Tibial artery (tissue), 4 donors: ENCODE data around the gene CPEB3.

Experiments
- DNase-seq, 2 donors: peaks; one replicate each; pipeline ENCODE4 v3.0.0-alpha.2; 2019
- H3K27ac ChIP-seq, 2 donors: fragments of 200-600 bp; sonication (generic) in 1 of 2; 1 replicate in 1 of 2; 2 replicates in 1 of 2; pipeline ENCODE4 v1.5.1; 2018 to 2019; ENCODE audit warnings: mild to moderate bottlenecking in 1 of 2
- H3K27me3 ChIP-seq, 2 donors: fragments of 200-600 bp; sonication (generic) in 1 of 2; one replicate each; pipeline versions ENCODE4 v1.5.1 to v1.6.0; 2016 to 2019
- H3K36me3 ChIP-seq, 3 donors: fragments of 200-600 bp; sonication (generic) in 2 of 3; one replicate each; pipeline ENCODE4 v1.5.1; 2016 to 2019; ENCODE audit warnings: mild to moderate bottlenecking in 2 of 3
- H3K4me1 ChIP-seq, 4 donors: fragments of 200-600 bp; sonication (generic) in 2 of 4; 1 replicate in 3 of 4; 2 replicates in 1 of 4; pipeline ENCODE4 v1.5.1; 2016 to 2019
- H3K4me3 ChIP-seq, 2 donors: fragments of 200-600 bp; sonication (generic) in 1 of 2; 1 replicate in 1 of 2; 2 replicates in 1 of 2; pipeline ENCODE4 v1.5.1; 2018 to 2019; ENCODE audit warnings: mild to moderate bottlenecking in 2 of 2
- H3K9me3 ChIP-seq, 3 donors: fragments of 200-600 bp; sonication (generic) in 1 of 3; one replicate each; pipeline ENCODE4 v1.5.1; 2016 to 2019
- intact Hi-C: fragments of 100-400 bp; cut with DNase I; formaldehyde crosslinking; loops from one replicate; pipeline ENCODE4 v1.15.0; 2023; ENCODE audit warnings: low total_unique reads
- TF ChIP-seq, protein P1 (sequence below), 2 experiments: fragments of 200-600 bp in 1 of 2; fragments of 450-650 bp in 1 of 2; IDR thresholded peaks; one replicate each; pipeline ENCODE4 v1.5.1; 2017 to 2019; ENCODE audit warnings: antibody characterized with exemption in 2 of 2, mild to moderate bottlenecking in 1 of 2, moderate library complexity in 1 of 2

CPEB3 gene

DNA sequence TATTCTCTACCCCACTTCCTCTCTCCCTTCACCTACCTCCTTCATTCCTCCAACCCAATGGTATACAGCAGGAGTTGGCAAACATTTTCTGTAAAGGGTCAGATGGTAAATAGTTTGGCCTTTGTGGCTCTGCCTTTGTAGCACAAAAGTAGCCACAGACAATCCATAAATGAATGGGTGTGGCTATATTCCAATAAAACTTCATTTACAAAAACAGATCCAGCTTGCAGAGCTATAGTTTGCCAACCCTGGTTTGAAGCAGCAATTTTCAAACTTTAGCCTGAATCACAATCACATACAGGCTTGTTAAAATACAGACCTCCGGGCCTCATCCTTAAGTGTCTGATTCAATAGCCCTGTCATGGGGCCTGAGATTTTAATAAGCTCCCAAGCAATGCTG is 110.5 kb downstream of the CPEB3 start:
- Histone ChIP-seq H3K9me3 (no peaks in the 10 kb centered on the region), H3K27me3 (no peaks in the 10 kb centered on the region), H3K4me1 (peaks cover 0 to 15% (median 3%) of the 10 kb centered on the region in 4 donors), H3K36me3 (peaks cover 0 to 9% (median 0%) of the 10 kb centered on the region in 3 donors), H3K27ac (no peak overlapping the region), H3K4me3 (no peak overlapping the region)
- DNase-seq = no peak
- intact Hi-C loops = no loop called here
- TF ChIP-seq, protein P1, sequence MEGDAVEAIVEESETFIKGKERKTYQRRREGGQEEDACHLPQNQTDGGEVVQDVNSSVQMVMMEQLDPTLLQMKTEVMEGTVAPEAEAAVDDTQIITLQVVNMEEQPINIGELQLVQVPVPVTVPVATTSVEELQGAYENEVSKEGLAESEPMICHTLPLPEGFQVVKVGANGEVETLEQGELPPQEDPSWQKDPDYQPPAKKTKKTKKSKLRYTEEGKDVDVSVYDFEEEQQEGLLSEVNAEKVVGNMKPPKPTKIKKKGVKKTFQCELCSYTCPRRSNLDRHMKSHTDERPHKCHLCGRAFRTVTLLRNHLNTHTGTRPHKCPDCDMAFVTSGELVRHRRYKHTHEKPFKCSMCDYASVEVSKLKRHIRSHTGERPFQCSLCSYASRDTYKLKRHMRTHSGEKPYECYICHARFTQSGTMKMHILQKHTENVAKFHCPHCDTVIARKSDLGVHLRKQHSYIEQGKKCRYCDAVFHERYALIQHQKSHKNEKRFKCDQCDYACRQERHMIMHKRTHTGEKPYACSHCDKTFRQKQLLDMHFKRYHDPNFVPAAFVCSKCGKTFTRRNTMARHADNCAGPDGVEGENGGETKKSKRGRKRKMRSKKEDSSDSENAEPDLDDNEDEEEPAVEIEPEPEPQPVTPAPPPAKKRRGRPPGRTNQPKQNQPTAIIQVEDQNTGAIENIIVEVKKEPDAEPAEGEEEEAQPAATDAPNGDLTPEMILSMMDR (IDR thresholded peaks at IDR 0.05) = no peak

DNA sequence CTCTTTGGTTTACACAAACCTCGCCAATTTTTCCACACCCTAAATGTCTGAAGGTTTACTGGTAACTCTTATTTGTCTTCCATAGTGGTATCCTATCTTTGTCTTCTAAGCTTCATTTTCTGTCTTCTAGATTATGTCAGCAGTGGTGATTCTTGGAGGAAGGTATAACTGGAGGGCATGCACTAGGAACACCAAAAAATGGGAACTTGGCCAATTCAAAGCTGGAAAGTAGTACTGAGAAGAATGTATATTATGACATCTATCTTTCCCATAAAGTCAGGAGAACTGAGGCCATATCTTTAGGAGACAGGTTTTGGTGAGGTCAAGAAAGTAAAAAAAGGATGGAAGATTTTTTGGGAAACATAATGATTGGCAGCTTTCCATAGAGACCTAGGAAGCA is 113.3 kb downstream of the CPEB3 start:
- Histone ChIP-seq H3K4me3 (no peak overlapping the region), H3K36me3 (peaks cover 0 to 11% (median 0%) of the 10 kb centered on the region in 3 donors), H3K4me1 (peaks cover 0 to 20% (median 3%) of the 10 kb centered on the region in 4 donors), H3K27ac (no peak overlapping the region), H3K9me3 (no peaks in the 10 kb centered on the region), H3K27me3 (no peaks in the 10 kb centered on the region)
- intact Hi-C loops = no loop called here
- no peak for DNase-seq
- TF ChIP-seq, protein P1 (IDR thresholded peaks at IDR 0.05) = no peak

DNA sequence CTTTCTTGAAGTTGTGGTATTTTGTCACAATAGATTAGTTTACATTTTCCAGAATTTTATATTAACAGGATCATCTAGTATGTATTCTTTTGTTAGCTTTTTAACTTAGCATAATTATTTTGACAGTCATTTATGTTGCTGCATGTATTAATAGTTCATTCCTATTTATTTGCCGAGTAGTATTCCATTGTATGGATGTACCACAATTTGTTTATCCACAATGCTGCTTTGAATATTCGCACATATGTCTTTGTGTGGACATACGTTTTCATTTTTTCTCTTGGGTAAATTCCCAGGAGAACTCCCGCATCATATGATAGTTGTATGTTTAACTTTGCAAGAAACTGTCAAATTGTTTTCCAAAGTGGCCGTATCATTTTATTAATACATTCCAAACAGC is 115.7 kb downstream of the CPEB3 start:
- no peaks in the 10 kb centered on the region for H3K9me3 ChIP-seq
- H3K36me3 ChIP-seq = peaks cover 0 to 6% (median 0%) of the 10 kb centered on the region in 3 donors
- H3K4me1 ChIP-seq = peaks cover 0 to 20% (median 3%) of the 10 kb centered on the region in 4 donors
- H3K27ac ChIP-seq = no peak overlapping the region
- H3K27me3 ChIP-seq = no peaks in the 10 kb centered on the region
- intact Hi-C loops = no loop called here
- TF ChIP-seq, protein P1 (IDR thresholded peaks at IDR 0.05) = no peak
- no peak for DNase-seq
- H3K4me3 ChIP-seq = no peak overlapping the region

DNA sequence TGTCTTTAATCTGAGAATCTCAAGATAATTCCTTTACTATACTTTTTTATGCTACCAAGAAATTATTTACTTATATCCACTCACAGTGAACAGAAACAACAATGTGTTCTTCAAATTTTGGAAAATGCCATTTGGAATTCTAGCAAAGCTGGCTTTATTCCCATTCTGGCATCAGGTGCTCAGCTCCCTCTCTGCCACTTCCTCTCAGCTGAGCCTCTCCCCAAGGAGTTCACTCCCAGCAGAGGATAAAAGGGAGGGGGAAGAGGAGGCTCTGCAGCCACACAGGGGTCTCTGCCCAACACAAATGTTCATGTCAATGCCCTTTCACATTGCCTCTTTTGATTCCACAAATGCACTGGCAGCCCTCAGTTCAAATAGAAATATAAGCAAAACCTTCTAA is 116.9 kb downstream of the CPEB3 start:
- intact Hi-C loops = no loop called here

GRCh38 chr10:92164036-92164696 is 126.7 kb downstream of the CPEB3 start:
- intact Hi-C loops = no loop called here
- Histone ChIP-seq H3K9me3 (peaks cover 0 to 14% (median 5%) of the 10 kb centered on the region in 3 donors), H3K36me3 (peaks cover 9 to 18% (median 10%) of the 10 kb centered on the region in 3 donors), H3K4me1 (peaks cover 0 to 3% (median 0%) of the 10 kb centered on the region in 4 donors), H3K4me3 (no peak overlapping the region), H3K27ac (no peak overlapping the region), H3K27me3 (no peaks in the 10 kb centered on the region)
- TF ChIP-seq, protein P1 (IDR thresholded peaks at IDR 0.05) = no peak
- no peak for DNase-seq

More for the DNA sequence above, 116.9 kb downstream of the CPEB3 start:
- TF ChIP-seq, protein P1 (IDR thresholded peaks at IDR 0.05) = no peak
- Histone ChIP-seq H3K27me3 (no peaks in the 10 kb centered on the region), H3K9me3 (no peaks in the 10 kb centered on the region), H3K4me1 (peaks cover 0 to 20% (median 3%) of the 10 kb centered on the region in 4 donors), H3K27ac (no peak overlapping the region), H3K36me3 (peaks cover 0 to 5% (median 0%) of the 10 kb centered on the region in 3 donors), H3K4me3 (no peak overlapping the region)
- no peak for DNase-seq
